Immature natural killer cell (primary cell): ENCODE measurements around the gene DNAH8. TPM values are rescaled to one million over a fixed set of nuclear protein-coding genes. Genes with fewer than 3 reads are reported as not detected.
A peak's percentile ranks its signal among the peaks of the same experiment; 100 is the strongest.

Experiments used
- DNase-seq, 3 donors: peaks; one replicate each; pipeline ENCODE4 v3.0.0; 2022; ENCODE audit warnings: mixed read lengths in 1 of 3
- H3K27ac Mint-ChIP-seq, 6 donors: one replicate each; pipeline ENCODE4 v1.8.0; 2020; ENCODE audit warnings: mixed read lengths in 6 of 6, mild to moderate bottlenecking in 5 of 6, inconsistent platforms in 4 of 6, moderate library complexity in 3 of 6
- H3K27me3 Mint-ChIP-seq, 3 donors: one replicate each; pipeline ENCODE4 v1.8.0; 2020 to 2021; ENCODE audit warnings: low read depth in 3 of 3, mild to moderate bottlenecking in 3 of 3, mixed read lengths in 3 of 3, moderate library complexity in 3 of 3, inconsistent platforms in 1 of 3
- H3K36me3 Mint-ChIP-seq, 3 donors: one replicate each; pipeline ENCODE4 v1.8.0; 2020; ENCODE audit warnings: mixed read lengths in 3 of 3, inconsistent platforms in 2 of 3, mild to moderate bottlenecking in 2 of 3
- H3K4me1 Mint-ChIP-seq, 2 donors: one replicate each; pipeline ENCODE4 v1.8.0; 2020; ENCODE audit warnings: inconsistent platforms in 2 of 2, mild to moderate bottlenecking in 2 of 2, mixed read lengths in 2 of 2, moderate library complexity in 1 of 2
- H3K4me3 Mint-ChIP-seq, 5 donors: one replicate each; pipeline ENCODE4 v1.8.0; 2020; ENCODE audit warnings: mild to moderate bottlenecking in 5 of 5, mixed read lengths in 5 of 5, inconsistent platforms in 3 of 5, moderate library complexity in 3 of 5
- H3K9me3 Mint-ChIP-seq, 6 donors: one replicate each; pipeline ENCODE4 v1.8.0; 2020; ENCODE audit warnings: mild to moderate bottlenecking in 6 of 6, mixed read lengths in 6 of 6, inconsistent platforms in 4 of 6, moderate library complexity in 3 of 6
- polyA plus RNA-seq, 3 donors: library from polyadenylated mRNA; unstranded; fragments of 300-500 nt; fragmentation: Illumina TruSeq; gene quantifications; one replicate each; pipeline ENCODE4 v1.2.3, GENCODE V29; 2021

DNAH8 gene
- polyA plus RNA-seq, 3 donors from 2014 or later, result not detected

- Mint-ChIP-seq H3K4me3 (no peak overlapping the region), H3K9me3 (no peaks in the 10 kb centered on the region), H3K4me1 (no peaks in the 10 kb centered on the region), H3K36me3 (no peaks in the 10 kb centered on the region), H3K27me3 (peaks cover 0 to 1% (median 0%) of the 10 kb centered on the region in 3 donors), H3K27ac (no peak overlapping the region)
- DNase-seq, result no peak
Observed at GRCh38 chr6:38943964-38944363, 228.9 kb downstream of the DNAH8 start.

- H3K9me3 Mint-ChIP-seq, result no peaks in the 10 kb centered on the region
- no peaks in the 10 kb centered on the region for H3K4me1 Mint-ChIP-seq
- no peak for DNase-seq
- H3K4me3 Mint-ChIP-seq, result no peak overlapping the region
- no peaks in the 10 kb centered on the region for H3K36me3 Mint-ChIP-seq
- H3K27me3 Mint-ChIP-seq, result peaks cover 0 to 1% (median 0%) of the 10 kb centered on the region in 3 donors
- no peak overlapping the region for H3K27ac Mint-ChIP-seq
Observed at GRCh38 chr6:38944655-38945279, 229.7 kb downstream of the DNAH8 start.

GRCh38 chr6:38955861-38956260, 240.8 kb downstream of the DNAH8 start:
- no peak for DNase-seq
- peaks cover 2 to 19% (median 5%) of the 10 kb centered on the region in 3 donors for H3K27me3 Mint-ChIP-seq
- no peak overlapping the region for H3K4me3 Mint-ChIP-seq
- no peaks in the 10 kb centered on the region for H3K36me3 Mint-ChIP-seq
- H3K27ac Mint-ChIP-seq, result no peak overlapping the region
- H3K4me1 Mint-ChIP-seq, result no peaks in the 10 kb centered on the region
- H3K9me3 Mint-ChIP-seq, result peaks cover 0 to 11% (median 9%) of the 10 kb centered on the region in 6 donors

- peaks cover 4 to 16% (median 6%) of the 10 kb centered on the region in 3 donors for H3K27me3 Mint-ChIP-seq
- H3K36me3 Mint-ChIP-seq, result no peaks in the 10 kb centered on the region
- DNase-seq, result no peak
- no peaks in the 10 kb centered on the region for H3K4me1 Mint-ChIP-seq
- H3K27ac Mint-ChIP-seq, result no peak overlapping the region
- H3K4me3 Mint-ChIP-seq, result no peak overlapping the region
- H3K9me3 Mint-ChIP-seq, result peaks cover 0 to 11% (median 9%) of the 10 kb centered on the region in 6 donors
Observed at GRCh38 chr6:38957426-38957825, 242.3 kb downstream of the DNAH8 start.

GRCh38 chr6:38959138-38959537, 244.0 kb downstream of the DNAH8 start:
- no peak overlapping the region for H3K4me3 Mint-ChIP-seq
- H3K9me3 Mint-ChIP-seq, result peaks cover 0 to 11% (median 9%) of the 10 kb centered on the region in 6 donors
- peaks cover 2 to 19% (median 6%) of the 10 kb centered on the region in 3 donors for H3K27me3 Mint-ChIP-seq
- no peak for DNase-seq
- no peaks in the 10 kb centered on the region for H3K36me3 Mint-ChIP-seq
- no peaks in the 10 kb centered on the region for H3K4me1 Mint-ChIP-seq
- no peak overlapping the region for H3K27ac Mint-ChIP-seq

GRCh38 chr6:38968702-38969149, 253.6 kb downstream of the DNAH8 start:
- Mint-ChIP-seq H3K4me1 (no peaks in the 10 kb centered on the region), H3K27me3 (peaks cover 6 to 10% (median 7%) of the 10 kb centered on the region in 3 donors), H3K36me3 (no peaks in the 10 kb centered on the region), H3K9me3 (no peaks in the 10 kb centered on the region), H3K27ac (no peak overlapping the region), H3K4me3 (no peak overlapping the region)
- DNase-seq, result no peak

- Mint-ChIP-seq H3K4me3 (no peak overlapping the region), H3K4me1 (no peaks in the 10 kb centered on the region), H3K9me3 (no peaks in the 10 kb centered on the region), H3K27ac (no peak overlapping the region), H3K27me3 (peaks cover 13 to 19% (median 14%) of the 10 kb centered on the region in 3 donors), H3K36me3 (no peaks in the 10 kb centered on the region)
- peak; percentile 6 to 28 (median 7) for DNase-seq
Observed at GRCh38 chr6:38973178-38974057, 258.3 kb downstream of the DNAH8 start.

GRCh38 chr6:38974389-38975151, 259.5 kb downstream of the DNAH8 start:
- H3K4me1 Mint-ChIP-seq, result no peaks in the 10 kb centered on the region
- H3K27me3 Mint-ChIP-seq, result peaks cover 14 to 19% (median 15%) of the 10 kb centered on the region in 3 donors
- H3K9me3 Mint-ChIP-seq, result no peaks in the 10 kb centered on the region
- no peak for DNase-seq
- no peaks in the 10 kb centered on the region for H3K36me3 Mint-ChIP-seq
- no peak overlapping the region for H3K27ac Mint-ChIP-seq
- no peak overlapping the region for H3K4me3 Mint-ChIP-seq

- no peak for DNase-seq
- no peaks in the 10 kb centered on the region for H3K4me1 Mint-ChIP-seq
- H3K4me3 Mint-ChIP-seq, result no peak overlapping the region
- peaks cover 16 to 19% (median 17%) of the 10 kb centered on the region in 3 donors for H3K27me3 Mint-ChIP-seq
- no peaks in the 10 kb centered on the region for H3K9me3 Mint-ChIP-seq
- no peaks in the 10 kb centered on the region for H3K36me3 Mint-ChIP-seq
- H3K27ac Mint-ChIP-seq, result no peak overlapping the region
Observed at GRCh38 chr6:38975621-38976049, 260.5 kb downstream of the DNAH8 start.

- Mint-ChIP-seq H3K4me1 (no peaks in the 10 kb centered on the region), H3K27ac (no peak overlapping the region), H3K4me3 (no peak overlapping the region), H3K36me3 (no peaks in the 10 kb centered on the region), H3K27me3 (peaks cover 13 to 18% (median 17%) of the 10 kb centered on the region in 3 donors), H3K9me3 (no peaks in the 10 kb centered on the region)
- no peak for DNase-seq
Observed at GRCh38 chr6:38976051-38976450, 260.9 kb downstream of the DNAH8 start.

- H3K9me3 Mint-ChIP-seq, result no peaks in the 10 kb centered on the region
- H3K4me1 Mint-ChIP-seq, result no peaks in the 10 kb centered on the region
- no peak overlapping the region for H3K4me3 Mint-ChIP-seq
- no peak overlapping the region for H3K27ac Mint-ChIP-seq
- H3K27me3 Mint-ChIP-seq, result peaks cover 8 to 16% (median 11%) of the 10 kb centered on the region in 3 donors
- H3K36me3 Mint-ChIP-seq, result no peaks in the 10 kb centered on the region
- no peak for DNase-seq
Observed at GRCh38 chr6:38976801-38977500, 261.8 kb downstream of the DNAH8 start.

GRCh38 chr6:38978139-38978704, 263.1 kb downstream of the DNAH8 start:
- Mint-ChIP-seq H3K27me3 (peaks cover 8 to 16% (median 14%) of the 10 kb centered on the region in 3 donors), H3K9me3 (no peaks in the 10 kb centered on the region), H3K27ac (no peak overlapping the region), H3K4me3 (no peak overlapping the region), H3K36me3 (no peaks in the 10 kb centered on the region), H3K4me1 (no peaks in the 10 kb centered on the region)
- no peak for DNase-seq

GRCh38 chr6:38982470-38982869, 267.4 kb downstream of the DNAH8 start:
- H3K9me3 Mint-ChIP-seq, result no peaks in the 10 kb centered on the region
- peaks cover 7 to 9% (median 8%) of the 10 kb centered on the region in 3 donors for H3K27me3 Mint-ChIP-seq
- no peak overlapping the region for H3K27ac Mint-ChIP-seq
- H3K4me1 Mint-ChIP-seq, result no peaks in the 10 kb centered on the region
- DNase-seq, result no peak
- H3K36me3 Mint-ChIP-seq, result no peaks in the 10 kb centered on the region
- no peak overlapping the region for H3K4me3 Mint-ChIP-seq
